H1 (cell line): ENCODE data around the gene AHDC1. TPM values are rescaled to one million over a fixed set of nuclear protein-coding genes. Genes with fewer than 3 reads are reported as not detected.
A peak's percentile ranks its signal among the peaks of the same experiment; 100 is the strongest.

Experiments used
- CTCF ChIA-PET: fragments of 300-600 bp; sonication (Branson Sonifier 250); formaldehyde crosslinking; loops from one replicate; lab custom pipeline; 2021; ENCODE audit not compliant: partially characterized antibody; lab: Charles Lee
- POLR2A ChIA-PET: fragments of 300-600 bp; sonication (Branson Sonifier 250); formaldehyde crosslinking; loops from one replicate; lab custom pipeline; 2021; ENCODE audit warnings: inconsistent platforms; ENCODE audit not compliant: partially characterized antibody; lab: Charles Lee
- DNase-seq, 2 experiments: peaks; one replicate each; pipeline versions ENCODE4 v3.0.0 to v3.0.0-alpha.2; 2010 to 2022; ENCODE audit warnings: low spot score in 2 of 2, low read depth in 1 of 2, mixed read lengths in 1 of 2
- FAIRE-seq: peaks from 2 replicates; lab custom pipeline; 2011; peaks lifted over from hg19 to GRCh38; lab: Jason Lieb, UNC
- H2AFZ ChIP-seq: 2 replicates; pipeline ENCODE4 v1.8.1; 2012; ENCODE audit warnings: low read length, inconsistent platforms
- H2AK5ac ChIP-seq: 2 replicates; pipeline ENCODE4 v1.6.1; 2013; ENCODE audit warnings: low read depth, low read length
- H2BK120ac ChIP-seq: replicated peaks from 2 replicates; pipeline ENCODE3; 2013; ENCODE audit warnings: low read depth, low read length, inconsistent platforms
- H2BK12ac ChIP-seq: 2 replicates; pipeline ENCODE4 v1.6.1; 2013; ENCODE audit warnings: low read depth, low read length
- H2BK15ac ChIP-seq: 2 replicates; pipeline ENCODE4 v1.6.1; 2013; ENCODE audit warnings: low read length
- H2BK20ac ChIP-seq: 2 replicates; pipeline ENCODE4 v1.6.1; 2013; ENCODE audit warnings: low read length
- H2BK5ac ChIP-seq: 2 replicates; pipeline ENCODE4 v1.6.1; 2013; ENCODE audit warnings: low read depth, low read length
- H3K14ac ChIP-seq: 2 replicates; pipeline ENCODE4 v1.6.1; 2013; ENCODE audit warnings: inconsistent platforms; ENCODE audit not compliant: insufficient read length
- H3K18ac ChIP-seq: 2 replicates; pipeline ENCODE4 v1.6.1; 2013; ENCODE audit warnings: low read length; ENCODE audit errors: extremely low read depth
- H3K23ac ChIP-seq: 2 replicates; pipeline ENCODE4 v1.6.1; 2013; ENCODE audit warnings: inconsistent platforms; ENCODE audit not compliant: insufficient read length
- H3K23me2 ChIP-seq: 2 replicates; pipeline ENCODE4 v1.6.1; 2013; ENCODE audit warnings: low read depth, low read length
- H3K27ac ChIP-seq: 2 replicates; pipeline ENCODE4 v1.6.1; 2011; ENCODE audit warnings: low read depth, low read length, inconsistent platforms
- H3K27me3 ChIP-seq, 4 experiments: replicated peaks in 1 of 4; 1 replicate in 1 of 4; 2 replicates in 3 of 4; pipeline versions ENCODE4 v1.6.1 to v1.8.1; 2011 to 2013; ENCODE audit warnings: low read length in 3 of 4, mild to moderate bottlenecking in 3 of 4, inconsistent platforms in 2 of 4, mixed read lengths in 2 of 4, moderate library complexity in 1 of 4; ENCODE audit not compliant: control insufficient read depth in 3 of 4, insufficient read depth in 3 of 4; ENCODE audit errors: extremely low read depth in 1 of 4
- H3K36me3 ChIP-seq, 4 experiments: 2 replicates each; pipeline versions ENCODE4 v1.6.1 to v1.8.1; 2011 to 2013; ENCODE audit warnings: mild to moderate bottlenecking in 4 of 4, low read length in 3 of 4, moderate library complexity in 2 of 4, control low read depth in 1 of 4, inconsistent platforms in 1 of 4; ENCODE audit not compliant: insufficient read depth in 4 of 4, control insufficient read depth in 2 of 4
- H3K4ac ChIP-seq: replicated peaks from 2 replicates; pipeline ENCODE3; 2013; ENCODE audit warnings: low read length, low read depth, mixed read lengths, inconsistent platforms; ENCODE audit not compliant: insufficient read length
- H3K4me1 ChIP-seq, 4 experiments: replicated peaks in 1 of 4; 1 replicate in 1 of 4; 2 replicates in 3 of 4; pipeline versions ENCODE4 v1.6.1 to v1.8.1; 2011 to 2013; ENCODE audit warnings: low read length in 3 of 4, inconsistent platforms in 2 of 4, mixed read lengths in 1 of 4; ENCODE audit not compliant: insufficient read depth in 4 of 4, control insufficient read depth in 3 of 4
- H3K4me2 ChIP-seq, 2 experiments: 2 replicates each; pipeline versions ENCODE4 v1.6.1 to v1.8.1; 2011 to 2013; ENCODE audit warnings: low read depth in 2 of 2, low read length in 2 of 2, control low read depth in 1 of 2, inconsistent platforms in 1 of 2, mild to moderate bottlenecking in 1 of 2; ENCODE audit not compliant: insufficient read depth in 1 of 2
- H3K4me3 ChIP-seq, 4 experiments: fragments of 200-600, 300-600 bp in 1 of 4; sonication (generic), shearing (Covaris generic), sonication (Bioruptor Twin) in 1 of 4; 2 replicates each; pipeline versions ENCODE4 v1.5.1 to v1.8.1; 2011 to 2016; ENCODE audit warnings: low read length in 4 of 4, low read depth in 3 of 4, control low read depth in 2 of 4, inconsistent platforms in 2 of 4, mild to moderate bottlenecking in 2 of 4, mixed read lengths in 1 of 4, moderate library complexity in 1 of 4; ENCODE audit not compliant: insufficient read depth in 2 of 4; ENCODE audit errors: extremely low read depth in 1 of 4
- H3K56ac ChIP-seq: replicated peaks from 2 replicates; pipeline ENCODE3; 2013; ENCODE audit warnings: low read depth, mild to moderate bottlenecking, mixed read lengths, low read length, inconsistent platforms; ENCODE audit not compliant: insufficient read length
- H3K79me1 ChIP-seq: 2 replicates; pipeline ENCODE4 v1.6.1; 2013; ENCODE audit warnings: low read depth, low read length, control low read depth
- H3K79me2 ChIP-seq, 2 experiments: 2 replicates each; pipeline versions ENCODE4 v1.6.1 to v1.8.1; 2012 to 2013; ENCODE audit warnings: low read length in 2 of 2, mild to moderate bottlenecking in 2 of 2, inconsistent platforms in 1 of 2; ENCODE audit not compliant: insufficient read depth in 2 of 2, control insufficient read depth in 1 of 2
- H3K9ac ChIP-seq, 4 experiments: replicated peaks in 1 of 4; 1 replicate in 1 of 4; 2 replicates in 3 of 4; pipeline versions ENCODE4 v1.6.1 to v1.8.1; 2011 to 2013; ENCODE audit warnings: low read depth in 3 of 4, low read length in 3 of 4, control low read depth in 2 of 4, mild to moderate bottlenecking in 2 of 4, moderate library complexity in 2 of 4, inconsistent platforms in 1 of 4; ENCODE audit errors: extremely low read depth in 1 of 4
- H3K9me3 ChIP-seq, 2 experiments: 2 replicates each; pipeline versions ENCODE4 v1.6.1 to v1.8.1; 2012 to 2013; ENCODE audit warnings: mild to moderate bottlenecking in 2 of 2, moderate library complexity in 2 of 2, control low read depth in 1 of 2, inconsistent platforms in 1 of 2, low read depth in 1 of 2, low read length in 1 of 2, mixed read lengths in 1 of 2; ENCODE audit not compliant: insufficient read depth in 2 of 2
- H4K20me1 ChIP-seq, 2 experiments: replicated peaks in 1 of 2; 2 replicates each; pipeline versions ENCODE3 to v1.8.1; 2011 to 2013; ENCODE audit warnings: inconsistent platforms in 2 of 2, low read length in 2 of 2, mild to moderate bottlenecking in 1 of 2; ENCODE audit not compliant: insufficient read depth in 2 of 2, control insufficient read depth in 1 of 2
- H4K5ac ChIP-seq: 2 replicates; pipeline ENCODE4 v1.6.1; 2013; ENCODE audit warnings: low read length, low read depth, mixed read lengths, inconsistent platforms; ENCODE audit not compliant: insufficient read length
- H4K8ac ChIP-seq: 2 replicates; pipeline ENCODE4 v1.8.0; 2013; ENCODE audit warnings: mild to moderate bottlenecking, moderate library complexity, low read length, inconsistent platforms; ENCODE audit not compliant: insufficient read depth; ENCODE audit errors: extremely low read depth
- H4K91ac ChIP-seq: replicated peaks from 2 replicates; pipeline ENCODE3; 2013; ENCODE audit warnings: low read length, mixed read lengths, inconsistent platforms; ENCODE audit not compliant: insufficient read length
- ASH2L ChIP-seq: fragments of 200-600, 300-600 bp; sonication (generic); IDR thresholded peaks from one replicate; pipeline ENCODE4 v1.7.1; 2017; ENCODE audit warnings: low read length
- ATF2 ChIP-seq: IDR thresholded peaks from 2 replicates; pipeline ENCODE4 v1.6.1; 2012; ENCODE audit warnings: low read length, inconsistent platforms
- CHD2 ChIP-seq: IDR thresholded peaks from 2 replicates; pipeline ENCODE4 v1.6.1; 2012; ENCODE audit warnings: low read length, improper control_type of control experiment
- EGR1 ChIP-seq: IDR thresholded peaks from 2 replicates; pipeline ENCODE4 v1.6.1; 2011; ENCODE audit warnings: low read depth, low read length, borderline replicate concordance
- EP300 ChIP-seq, 2 experiments: IDR thresholded peaks; 1 replicate in 1 of 2; 2 replicates in 1 of 2; pipeline ENCODE4 v1.6.1; 2011 to 2012; ENCODE audit warnings: low read depth in 2 of 2, low read length in 2 of 2, mild to moderate bottlenecking in 2 of 2, borderline replicate concordance in 1 of 2, inconsistent platforms in 1 of 2, moderate library complexity in 1 of 2
- PHF8 ChIP-seq: fragments of 200-600 bp; sonication (generic); conservative IDR thresholded peaks from 2 replicates; pipeline ENCODE4 v1.7.1; 2012; ENCODE audit warnings: low read depth, mild to moderate bottlenecking, inconsistent platforms, low read length, moderate library complexity
- POLR2AphosphoS5 ChIP-seq: IDR thresholded peaks from 2 replicates; pipeline ENCODE4 v1.6.1; 2011; ENCODE audit warnings: low read depth, low read length
- RBBP5 ChIP-seq: IDR thresholded peaks from 2 replicates; pipeline ENCODE4 v1.7.1; 2012; ENCODE audit warnings: low read depth, mild to moderate bottlenecking, inconsistent platforms, low read length, moderate library complexity, borderline replicate concordance
- SP2 ChIP-seq: IDR thresholded peaks from 2 replicates; pipeline ENCODE4 v1.6.1; 2012; ENCODE audit warnings: mild to moderate bottlenecking, low read length, inconsistent platforms
- SUZ12 ChIP-seq: fragments of 200-600 bp; sonication (generic); IDR thresholded peaks from 2 replicates; pipeline ENCODE4 v1.6.1; 2012; ENCODE audit warnings: mild to moderate bottlenecking, inconsistent platforms, low read length, moderate library complexity, mixed read lengths
- YY1 ChIP-seq: IDR thresholded peaks from 2 replicates; pipeline ENCODE4 v1.6.1; 2011; ENCODE audit warnings: low read depth, mild to moderate bottlenecking, low read length
- WGBS, 2 experiments: shearing (Covaris generic) in 1 of 2; methylation state at CpG; one replicate each; pipeline versions ENCODE4 v1.1.6 to v1.1.7; 2013 to 2015; ENCODE audit warnings: low lambda C conversion rate in 2 of 2, mixed read lengths in 2 of 2, inconsistent platforms in 1 of 2, low coverage in 1 of 2, missing lambda C conversion rate in 1 of 2; ENCODE audit not compliant: insufficient replicate concordance in 2 of 2, insufficient coverage in 1 of 2, insufficient read length in 1 of 2; ENCODE audit errors: extremely low coverage in 1 of 2, missing lambda C conversion rate in 1 of 2; 5-methylcytosine and 5-hydroxymethylcytosine counted together
- polyA plus RNA-seq, 7 experiments: library from polyadenylated mRNA; depleted of rRNA in 3 of 7; stranded (reverse) in 5 of 7; unstranded in 2 of 7; fragments of >200 nt in 5 of 7; fragments of 200-250 nt in 2 of 7; gene quantifications; 1 replicate in 5 of 7; 2 replicates in 1 of 7; 4 replicates in 1 of 7; pipeline versions ENCODE4 v1.2.1 to v1.2.3, GENCODE V29; 2011 to 2013; ENCODE audit warnings: missing spikeins in 2 of 7, mixed read lengths in 2 of 7
- total RNA-seq: library from RNA; stranded (reverse); fragmentation: NEBNext Ultra II Directional; extraction: Animal tissue kit (Norgen Biotek cat#: 25700); gene quantifications from 2 replicates; pipeline ENCODE4 v1.2.1, GENCODE V29; 2021

The AHDC1 gene
- total and polyA plus RNA-seq, 2 of the 8 experiments (the other 6 are each of a cell fraction or from before 2014, with no cell fraction given) = 4.4 to 35.1 TPM

- no peak for FAIRE-seq
- POLR2A ChIA-PET = interaction anchor here (1.0 to 13.5 kb wide), 7 partner anchors 10 to 219 kb away, joined by 3 to 355 read pairs (median 4); partner anchors contain the start of genes CD164L2 and IFI6
- peaks cover 5 to 57% of the 10 kb centered on the region in 2 experiments; a peak in 3 of 4 replicates for H3K79me2 ChIP-seq
- no peak for TF ChIP-seq ATF2
- TF ChIP-seq CHD2 = no peak
- TF ChIP-seq SP2 = no peak
- TF ChIP-seq SUZ12 = no peak
- no peak for TF ChIP-seq YY1
- no peak for TF ChIP-seq PHF8
- TF ChIP-seq ASH2L = peak; percentile 10
- 0 out of 2 replicates have a peak, but pooled peaks have one; percentile 14 for TF ChIP-seq EGR1
- TF ChIP-seq POLR2AphosphoS5 = no peak
- no peak for TF ChIP-seq RBBP5
- TF ChIP-seq EP300 (IDR thresholded peaks at IDR 0.05; ENCODE audit: borderline replicate concordance in 1 of 2, low read depth in 2 of 2, low read length in 2 of 2) = no peak
Observed at GRCh38 chr1:27601771-27602461, 2.0 kb downstream of the AHDC1 start.

More at GRCh38 chr1:27601771-27602461, 2.0 kb downstream of the AHDC1 start:
- Histone ChIP-seq H3K18ac (no peak overlapping the region), H3K4me3 (peak overlapping the region; percentile 57 to 82 (median 62)), H4K8ac (no peak overlapping the region), H2BK20ac (no peak overlapping the region), H3K56ac (no peak overlapping the region), H4K20me1 (peaks cover 13 to 40% of the 10 kb centered on the region in 2 experiments), H3K14ac (no peak overlapping the region), H3K79me1 (peaks cover 15% of the 10 kb centered on the region), H3K4ac (no peak overlapping the region), H2BK120ac (no peak overlapping the region), H2BK15ac (no peak overlapping the region), H3K23ac (no peak overlapping the region), H4K5ac (no peak overlapping the region), H2AFZ (no peak overlapping the region), H3K4me2 (peak overlapping the region; percentile 74 to 95), H3K4me1 (peaks cover 30 to 55% (median 43%) of the 10 kb centered on the region in 4 experiments), H3K27ac (no peak overlapping the region), H3K9ac (no peak overlapping the region), H2BK5ac (0 out of 2 replicates have a peak overlapping the region, but pooled peaks have one; percentile 16), H3K23me2 (peaks cover 8% of the 10 kb centered on the region), H3K27me3 (no peaks in the 10 kb centered on the region), H2AK5ac (no peak overlapping the region), H2BK12ac (no peak overlapping the region), H3K9me3 (no peaks in the 10 kb centered on the region), H3K36me3 (no peaks in the 10 kb centered on the region), H4K91ac (no peak overlapping the region)
- no peak for DNase-seq
- CTCF ChIA-PET = interaction anchor here (0.9 to 37.8 kb wide), 19 partner anchors 10 to 304 kb away, joined by 3 to 1807 read pairs (median 4); partner anchors contain the start of gene IFI6
- 57% methylated on average over 12 of the region's 23 CpGs; no CpG with 5 or more reads in 1 of the 2 experiments for WGBS, 2 experiments
